K562 (cell line): ENCODE measurements around the gene H2BK1. TPM values are rescaled to one million over a fixed set of nuclear protein-coding genes. Genes with fewer than 3 reads are reported as not detected.

Source experiments
- ADNP ChIP-seq: fragments of 200-800 bp; sonication (Bioruptor generic); IDR thresholded peaks from 2 replicates; pipeline ENCODE4 v1.6.1; 2016; ENCODE audit warnings: missing genetic modification characterization, missing compliant biosample characterization
- ARNT ChIP-seq, 2 experiments: fragments of 450-650 bp; IDR thresholded peaks; 2 replicates each; pipeline ENCODE4 v1.6.1; 2016; ENCODE audit warnings: mild to moderate bottlenecking in 1 of 2
- CBX1 ChIP-seq: sonication (generic); IDR thresholded peaks from 2 replicates; pipeline ENCODE4 v1.6.1; 2016; ENCODE audit warnings: antibody characterized with exemption, low read depth, mild to moderate bottlenecking
- HDAC1 ChIP-seq, 2 experiments: fragments of 450-650 bp; IDR thresholded peaks; 2 replicates each; pipeline ENCODE4 v1.6.1; 2016 to 2017; ENCODE audit warnings: inconsistent platforms in 1 of 2, mild to moderate bottlenecking in 1 of 2, moderate library complexity in 1 of 2
- HIVEP1 ChIP-seq: fragments of 250-450 bp; sonication (Bioruptor Pico); IDR thresholded peaks from 2 replicates; pipeline ENCODE4 v1.4.0; 2020; ENCODE audit warnings: mild to moderate bottlenecking
- KLF1 ChIP-seq: fragments of 450-650 bp; IDR thresholded peaks from 2 replicates; pipeline ENCODE4 v1.6.1; 2016; ENCODE audit warnings: missing genetic modification characterization, missing compliant biosample characterization
- NCOA1 ChIP-seq: fragments of 450-650 bp; IDR thresholded peaks from 2 replicates; pipeline ENCODE4 v1.6.1; 2016; ENCODE audit warnings: low read depth
- NONO ChIP-seq, 2 experiments: fragments of 200-400 bp in 1 of 2; fragments of 450-650 bp in 1 of 2; formaldehyde crosslinking in 1 of 2; IDR thresholded peaks; 2 replicates each; pipeline ENCODE4 v1.6.1; 2017; ENCODE audit warnings: low read depth in 2 of 2, mild to moderate bottlenecking in 2 of 2, moderate library complexity in 2 of 2, low read length in 1 of 2
- NRF1 ChIP-seq, 2 experiments: fragments of 450-650 bp; IDR thresholded peaks in 1 of 2; conservative IDR thresholded peaks in 1 of 2; 2 replicates each; pipeline ENCODE4 v1.6.1; 2014; ENCODE audit warnings: mild to moderate bottlenecking in 2 of 2
- PHTF2 ChIP-seq: fragments of 250-450 bp; sonication (Bioruptor Pico); IDR thresholded peaks from 2 replicates; pipeline ENCODE4 v1.5.0; 2021; ENCODE audit warnings: mild to moderate bottlenecking
- ZNF507 ChIP-seq: conservative IDR thresholded peaks from 2 replicates; pipeline ENCODE4 v1.6.1; 2017; ENCODE audit warnings: missing genetic modification characterization, missing compliant biosample characterization
- polyA plus RNA-seq, 8 experiments: library from polyadenylated mRNA; depleted of rRNA in 4 of 8; stranded (reverse) in 5 of 8; unstranded in 3 of 8; fragments of >200 nt; fragmentation: Nextera tagmentation in 2 of 8; fragmentation: Illumina TruSeq in 1 of 8; extraction: Ambion mirVana in 2 of 8; extraction: Trizol in 1 of 8; gene quantifications; 2 replicates each; pipeline versions ENCODE4 v1.2.1 to v1.2.3, GENCODE V29; 2011 to 2014; ENCODE audit warnings: inconsistent platforms in 1 of 8, missing spikeins in 1 of 8
- total RNA-seq, 7 experiments: library from RNA; depleted of rRNA in 6 of 7; stranded (reverse); fragments of >200 nt in 6 of 7; fragmentation: Illumina TruSeq in 2 of 7; extraction: Trizol in 2 of 7; gene quantifications; 2 replicates each; pipeline versions ENCODE4 v1.2.1 to v1.2.3, GENCODE V29; 2011 to 2021; ENCODE audit warnings: low replicate concordance in 1 of 7
- TF ChIP-seq, protein P1 (sequence below): fragments of 250-450 bp; sonication (Bioruptor Pico); IDR thresholded peaks from 2 replicates; pipeline ENCODE4 v1.4.0; 2020; ENCODE audit warnings: borderline replicate concordance
- TF ChIP-seq, protein P2 (sequence below), 2 experiments: IDR thresholded peaks; 2 replicates each; pipeline ENCODE4 v1.6.1; 2011; ENCODE audit warnings: borderline replicate concordance in 1 of 2, control low read depth in 1 of 2, low read depth in 1 of 2, low read length in 1 of 2, mild to moderate bottlenecking in 1 of 2, mixed read lengths in 1 of 2, moderate library complexity in 1 of 2; ENCODE audit not compliant: insufficient read depth in 1 of 2, insufficient read length in 1 of 2, poor library complexity in 1 of 2, severe bottlenecking in 1 of 2; ENCODE audit errors: extremely low read depth in 1 of 2
- TF ChIP-seq, protein P3 (sequence below), 3 experiments: fragments of 200-800 bp in 1 of 3; fragments of 250-450 bp in 1 of 3; fragments of 450-650 bp in 1 of 3; sonication (Bioruptor Pico) in 1 of 3; sonication (Bioruptor generic) in 1 of 3; formaldehyde crosslinking in 1 of 3; IDR thresholded peaks; 2 replicates each; pipeline versions ENCODE4 v1.6.1 to v1.8.0; 2016 to 2022; ENCODE audit warnings: mild to moderate bottlenecking in 2 of 3, missing genetic modification characterization in 2 of 3, missing compliant biosample characterization in 1 of 3, moderate library complexity in 1 of 3
- TF ChIP-seq, protein P4 (sequence below), 2 experiments: fragments of 450-650 bp; IDR thresholded peaks; 2 replicates each; pipeline ENCODE4 v1.6.1; 2018; ENCODE audit warnings: mild to moderate bottlenecking in 2 of 2, low read depth in 1 of 2; ENCODE audit not compliant: partially characterized antibody in 2 of 2

Gene H2BK1
- total and polyA plus RNA-seq, 9 of the 15 experiments (the other 6 are each of a cell fraction or from before 2014, with no cell fraction given): not detected

DNA sequence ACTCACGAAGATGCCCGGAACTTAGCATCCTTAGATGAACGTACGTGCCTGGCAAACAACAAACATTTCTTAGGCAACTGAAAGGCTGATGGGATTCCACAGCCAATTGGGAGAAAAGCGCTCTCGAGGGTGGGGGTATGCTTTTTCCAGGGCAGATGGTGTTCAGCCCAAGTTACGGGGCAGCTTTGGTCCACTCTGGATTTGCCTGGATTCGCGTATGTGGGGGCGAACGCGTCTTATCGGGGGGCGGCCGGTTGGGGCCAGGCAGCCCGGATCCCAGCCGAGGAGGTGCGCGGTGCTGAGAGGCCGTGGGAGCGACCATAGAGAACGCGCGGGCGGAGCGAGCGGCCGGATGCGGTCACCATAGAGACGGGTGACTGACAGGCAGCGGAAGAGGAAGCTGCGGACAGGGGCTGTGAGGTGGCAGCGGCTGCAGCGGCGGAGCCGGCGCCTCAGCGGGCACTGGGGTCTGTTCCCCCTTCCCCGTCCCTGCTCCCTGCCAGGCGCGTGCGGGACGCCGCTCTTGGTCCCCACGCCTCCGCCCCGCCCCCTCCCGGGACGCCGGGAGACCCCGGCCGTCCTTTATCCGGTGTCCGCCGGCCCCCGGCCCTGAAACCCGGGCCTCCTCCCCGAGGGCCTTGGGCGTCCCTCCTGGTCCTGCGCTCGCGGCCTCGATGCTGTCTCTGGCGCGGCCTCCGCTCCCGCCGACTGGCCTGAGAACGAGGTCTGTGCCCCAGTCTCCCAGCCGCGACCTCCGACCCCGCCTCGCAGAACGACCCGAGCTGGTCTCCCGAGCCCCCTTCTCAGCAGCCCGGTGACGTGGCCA lies 22.0 kb upstream of the H2BK1 start, which contains the start of gene CHPF2 (continued):
- TF ChIP-seq, protein P1, sequence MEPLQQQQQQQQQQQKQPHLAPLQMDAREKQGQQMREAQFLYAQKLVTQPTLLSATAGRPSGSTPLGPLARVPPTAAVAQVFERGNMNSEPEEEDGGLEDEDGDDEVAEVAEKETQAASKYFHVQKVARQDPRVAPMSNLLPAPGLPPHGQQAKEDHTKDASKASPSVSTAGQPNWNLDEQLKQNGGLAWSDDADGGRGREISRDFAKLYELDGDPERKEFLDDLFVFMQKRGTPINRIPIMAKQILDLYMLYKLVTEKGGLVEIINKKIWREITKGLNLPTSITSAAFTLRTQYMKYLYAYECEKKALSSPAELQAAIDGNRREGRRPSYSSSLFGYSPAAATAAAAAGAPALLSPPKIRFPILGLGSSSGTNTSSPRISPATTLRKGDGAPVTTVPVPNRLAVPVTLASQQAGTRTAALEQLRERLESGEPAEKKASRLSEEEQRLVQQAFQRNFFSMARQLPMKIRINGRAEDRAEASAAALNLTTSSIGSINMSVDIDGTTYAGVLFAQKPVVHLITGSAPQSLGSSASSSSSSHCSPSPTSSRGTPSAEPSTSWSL: no peak
- no peak for TF ChIP-seq NCOA1
- TF ChIP-seq HIVEP1 (CRISPR knock-in tag): no peak
- peak; percentile 69 to 78 for TF ChIP-seq NRF1 (conservative IDR thresholded peaks at IDR 0.05 in 1 of 2, IDR thresholded peaks at IDR 0.05 in 1 of 2)
- TF ChIP-seq PHTF2 (CRISPR knock-in tag): no peak
- TF ChIP-seq CBX1: peak; percentile 15; the same call in 1 of the 2 replicates
- TF ChIP-seq, protein P2, sequence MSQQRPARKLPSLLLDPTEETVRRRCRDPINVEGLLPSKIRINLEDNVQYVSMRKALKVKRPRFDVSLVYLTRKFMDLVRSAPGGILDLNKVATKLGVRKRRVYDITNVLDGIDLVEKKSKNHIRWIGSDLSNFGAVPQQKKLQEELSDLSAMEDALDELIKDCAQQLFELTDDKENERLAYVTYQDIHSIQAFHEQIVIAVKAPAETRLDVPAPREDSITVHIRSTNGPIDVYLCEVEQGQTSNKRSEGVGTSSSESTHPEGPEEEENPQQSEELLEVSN (IDR thresholded peaks at IDR 0.05; ENCODE audit: borderline replicate concordance in 1 of 2, extremely low read depth in 1 of 2, insufficient read depth in 1 of 2, insufficient read length in 1 of 2, low read depth in 1 of 2, low read length in 1 of 2, poor library complexity in 1 of 2, severe bottlenecking in 1 of 2): peak; percentile 14 to 72
- TF ChIP-seq, protein P3, sequence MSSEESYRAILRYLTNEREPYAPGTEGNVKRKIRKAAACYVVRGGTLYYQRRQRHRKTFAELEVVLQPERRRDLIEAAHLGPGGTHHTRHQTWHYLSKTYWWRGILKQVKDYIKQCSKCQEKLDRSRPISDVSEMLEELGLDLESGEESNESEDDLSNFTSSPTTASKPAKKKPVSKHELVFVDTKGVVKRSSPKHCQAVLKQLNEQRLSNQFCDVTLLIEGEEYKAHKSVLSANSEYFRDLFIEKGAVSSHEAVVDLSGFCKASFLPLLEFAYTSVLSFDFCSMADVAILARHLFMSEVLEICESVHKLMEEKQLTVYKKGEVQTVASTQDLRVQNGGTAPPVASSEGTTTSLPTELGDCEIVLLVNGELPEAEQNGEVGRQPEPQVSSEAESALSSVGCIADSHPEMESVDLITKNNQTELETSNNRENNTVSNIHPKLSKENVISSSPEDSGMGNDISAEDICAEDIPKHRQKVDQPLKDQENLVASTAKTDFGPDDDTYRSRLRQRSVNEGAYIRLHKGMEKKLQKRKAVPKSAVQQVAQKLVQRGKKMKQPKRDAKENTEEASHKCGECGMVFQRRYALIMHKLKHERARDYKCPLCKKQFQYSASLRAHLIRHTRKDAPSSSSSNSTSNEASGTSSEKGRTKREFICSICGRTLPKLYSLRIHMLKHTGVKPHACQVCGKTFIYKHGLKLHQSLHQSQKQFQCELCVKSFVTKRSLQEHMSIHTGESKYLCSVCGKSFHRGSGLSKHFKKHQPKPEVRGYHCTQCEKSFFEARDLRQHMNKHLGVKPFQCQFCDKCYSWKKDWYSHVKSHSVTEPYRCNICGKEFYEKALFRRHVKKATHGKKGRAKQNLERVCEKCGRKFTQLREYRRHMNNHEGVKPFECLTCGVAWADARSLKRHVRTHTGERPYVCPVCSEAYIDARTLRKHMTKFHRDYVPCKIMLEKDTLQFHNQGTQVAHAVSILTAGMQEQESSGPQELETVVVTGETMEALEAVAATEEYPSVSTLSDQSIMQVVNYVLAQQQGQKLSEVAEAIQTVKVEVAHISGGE (CRISPR knock-in tag; IDR thresholded peaks at IDR 0.05): peak in 1 of 3 experiments; percentile 35; a peak in 1 of 6 replicates
- no peak; the same call in 1 of the 2 replicates for TF ChIP-seq KLF1 (tag)
- no peak; a peak in 1 of 4 replicates for TF ChIP-seq NONO (IDR thresholded peaks at IDR 0.05; ENCODE audit: low read depth in 2 of 2, low read length in 1 of 2)
- TF ChIP-seq ARNT (IDR thresholded peaks at IDR 0.05): no peak
- no peak for TF ChIP-seq ADNP (tag)
- TF ChIP-seq, protein P4, sequence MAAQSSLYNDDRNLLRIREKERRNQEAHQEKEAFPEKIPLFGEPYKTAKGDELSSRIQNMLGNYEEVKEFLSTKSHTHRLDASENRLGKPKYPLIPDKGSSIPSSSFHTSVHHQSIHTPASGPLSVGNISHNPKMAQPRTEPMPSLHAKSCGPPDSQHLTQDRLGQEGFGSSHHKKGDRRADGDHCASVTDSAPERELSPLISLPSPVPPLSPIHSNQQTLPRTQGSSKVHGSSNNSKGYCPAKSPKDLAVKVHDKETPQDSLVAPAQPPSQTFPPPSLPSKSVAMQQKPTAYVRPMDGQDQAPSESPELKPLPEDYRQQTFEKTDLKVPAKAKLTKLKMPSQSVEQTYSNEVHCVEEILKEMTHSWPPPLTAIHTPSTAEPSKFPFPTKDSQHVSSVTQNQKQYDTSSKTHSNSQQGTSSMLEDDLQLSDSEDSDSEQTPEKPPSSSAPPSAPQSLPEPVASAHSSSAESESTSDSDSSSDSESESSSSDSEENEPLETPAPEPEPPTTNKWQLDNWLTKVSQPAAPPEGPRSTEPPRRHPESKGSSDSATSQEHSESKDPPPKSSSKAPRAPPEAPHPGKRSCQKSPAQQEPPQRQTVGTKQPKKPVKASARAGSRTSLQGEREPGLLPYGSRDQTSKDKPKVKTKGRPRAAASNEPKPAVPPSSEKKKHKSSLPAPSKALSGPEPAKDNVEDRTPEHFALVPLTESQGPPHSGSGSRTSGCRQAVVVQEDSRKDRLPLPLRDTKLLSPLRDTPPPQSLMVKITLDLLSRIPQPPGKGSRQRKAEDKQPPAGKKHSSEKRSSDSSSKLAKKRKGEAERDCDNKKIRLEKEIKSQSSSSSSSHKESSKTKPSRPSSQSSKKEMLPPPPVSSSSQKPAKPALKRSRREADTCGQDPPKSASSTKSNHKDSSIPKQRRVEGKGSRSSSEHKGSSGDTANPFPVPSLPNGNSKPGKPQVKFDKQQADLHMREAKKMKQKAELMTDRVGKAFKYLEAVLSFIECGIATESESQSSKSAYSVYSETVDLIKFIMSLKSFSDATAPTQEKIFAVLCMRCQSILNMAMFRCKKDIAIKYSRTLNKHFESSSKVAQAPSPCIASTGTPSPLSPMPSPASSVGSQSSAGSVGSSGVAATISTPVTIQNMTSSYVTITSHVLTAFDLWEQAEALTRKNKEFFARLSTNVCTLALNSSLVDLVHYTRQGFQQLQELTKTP (IDR thresholded peaks at IDR 0.05; ENCODE audit: low read depth in 1 of 2, partially characterized antibody in 2 of 2): no peak
- TF ChIP-seq ZNF507 (tag): no peak
- peak in 1 of 2 experiments; percentile 65; a peak in 2 of 4 replicates for TF ChIP-seq HDAC1 (IDR thresholded peaks at IDR 0.05)
